ENCODE data around the gene SUFU. TPM values are rescaled to one million over a fixed set of nuclear protein-coding genes. Genes with fewer than 3 reads are reported as not detected.

SUFU gene
- total RNA-seq, 1 donor from 2014 or later = 17.4 TPM

GRCh38 chr10:102546606-102547320, 43.0 kb downstream of the SUFU start:
- DNase-seq (ENCODE audit: extremely low read depth, low read depth, low spot score) = no peak

DNA sequence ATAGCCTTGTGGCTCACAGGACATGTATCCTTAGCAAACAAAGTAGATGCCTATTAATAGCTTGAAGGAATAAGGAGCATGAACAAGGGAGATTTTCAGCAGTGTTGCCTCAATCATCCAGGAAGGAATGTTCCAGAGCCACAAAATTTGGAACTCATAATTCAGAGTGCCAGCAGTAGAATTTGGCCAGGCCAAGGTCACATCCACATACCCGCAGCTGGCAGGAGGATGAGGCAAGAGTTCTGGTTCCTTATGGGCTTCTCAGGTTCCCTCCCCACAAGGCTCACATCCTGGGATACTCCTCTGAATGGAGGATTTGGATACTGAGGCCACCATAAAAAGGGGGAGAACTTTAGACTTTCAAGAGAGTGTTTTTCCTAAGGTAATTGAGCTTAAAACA, 45.8 kb downstream of the SUFU start:
- DNase-seq (ENCODE audit: extremely low read depth, low read depth, low spot score) = no peak

- no peak for DNase-seq (ENCODE audit: extremely low read depth, low read depth, low spot score)
Measured at GRCh38 chr10:102550636-102551210, 47.0 kb downstream of the SUFU start.

DNA sequence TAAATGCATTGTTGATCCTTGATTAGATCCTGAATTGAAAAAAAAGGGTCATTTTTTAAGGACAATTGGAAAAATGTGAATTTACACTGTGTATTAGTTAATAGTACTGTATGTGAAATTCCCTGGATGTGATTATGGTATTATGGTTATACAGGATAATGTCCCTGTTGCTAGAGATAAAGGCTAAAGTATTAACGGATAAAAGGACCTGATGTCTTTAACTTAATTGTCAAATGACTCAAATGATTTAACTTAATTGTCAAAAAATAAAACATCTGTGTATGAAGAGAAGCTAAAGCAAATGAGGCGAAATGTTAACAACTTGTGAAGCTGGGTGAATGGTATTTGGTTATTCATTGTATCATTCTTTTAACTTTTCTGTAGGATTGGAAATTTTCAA, 48.8 kb downstream of the SUFU start:
- no peak for DNase-seq (ENCODE audit: extremely low read depth, low read depth, low spot score)

DNA sequence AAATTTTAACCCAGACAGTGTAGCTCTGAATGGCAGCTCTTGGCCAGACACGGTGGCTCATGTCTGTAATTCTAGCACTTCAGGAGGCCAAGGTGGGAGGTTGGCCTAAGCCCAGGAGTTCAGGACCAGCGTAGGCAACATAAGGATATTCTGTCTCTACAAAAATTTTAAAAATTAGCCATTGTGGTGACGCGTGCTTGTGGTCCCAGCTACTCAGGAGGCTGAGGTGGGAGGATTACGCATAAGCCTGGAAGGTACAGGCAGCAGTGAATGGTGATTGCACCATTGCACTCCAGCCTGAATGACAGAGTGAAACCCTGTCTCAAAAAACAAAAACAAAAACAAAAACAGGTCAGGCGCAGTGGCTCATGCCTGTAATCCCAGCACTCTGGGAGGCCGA, 50.0 kb downstream of the SUFU start:
- DNase-seq (ENCODE audit: extremely low read depth, low read depth, low spot score) = no peak

DNA sequence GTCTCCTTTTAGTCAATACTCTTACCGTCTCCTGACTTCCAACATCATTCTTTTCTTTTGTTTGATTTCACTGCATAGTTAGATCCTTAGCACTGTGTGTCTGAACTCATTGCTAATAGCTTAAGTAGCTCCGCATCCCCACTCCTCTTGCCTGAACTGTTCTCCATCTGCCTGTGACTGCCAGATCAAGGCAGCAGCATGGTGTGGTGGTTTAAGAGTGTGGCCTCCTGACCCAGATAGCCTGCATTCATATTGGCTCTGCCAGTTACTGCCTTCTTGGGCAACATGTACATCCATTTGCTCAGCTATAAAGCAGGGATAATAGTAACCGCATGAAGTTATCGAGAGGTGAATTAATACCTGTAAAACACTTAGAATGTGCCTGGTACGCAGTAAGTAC, 50.8 kb downstream of the SUFU start:
- DNase-seq (ENCODE audit: extremely low read depth, low read depth, low spot score) = no peak

DNA sequence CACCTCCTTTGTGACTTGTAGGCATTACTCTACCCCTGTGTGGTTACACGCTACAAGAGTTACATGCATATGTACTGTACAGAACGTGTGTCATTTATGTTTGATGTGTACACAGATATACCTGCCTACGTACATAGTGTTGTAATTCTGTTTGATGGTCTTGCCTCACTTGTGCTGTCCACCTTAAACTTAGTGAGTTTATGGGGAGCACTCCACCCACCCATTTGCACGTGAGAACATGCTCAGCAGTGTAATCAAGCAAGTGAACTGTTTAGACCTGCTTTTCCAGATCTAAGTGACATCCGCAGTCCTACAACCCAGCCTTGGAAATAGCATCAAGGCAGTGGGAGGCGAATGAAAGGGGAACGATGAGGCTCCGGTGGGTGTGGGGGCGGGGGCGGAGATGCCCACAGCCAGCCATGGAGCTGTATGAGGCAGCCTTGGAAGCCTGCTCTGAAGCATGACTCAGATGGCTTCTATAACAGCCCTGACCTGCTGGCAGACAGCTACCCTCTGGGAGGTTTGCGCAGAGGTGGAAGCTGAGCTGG, 52.1 kb downstream of the SUFU start:
- no peak for DNase-seq (ENCODE audit: extremely low read depth, low read depth, low spot score)

DNA sequence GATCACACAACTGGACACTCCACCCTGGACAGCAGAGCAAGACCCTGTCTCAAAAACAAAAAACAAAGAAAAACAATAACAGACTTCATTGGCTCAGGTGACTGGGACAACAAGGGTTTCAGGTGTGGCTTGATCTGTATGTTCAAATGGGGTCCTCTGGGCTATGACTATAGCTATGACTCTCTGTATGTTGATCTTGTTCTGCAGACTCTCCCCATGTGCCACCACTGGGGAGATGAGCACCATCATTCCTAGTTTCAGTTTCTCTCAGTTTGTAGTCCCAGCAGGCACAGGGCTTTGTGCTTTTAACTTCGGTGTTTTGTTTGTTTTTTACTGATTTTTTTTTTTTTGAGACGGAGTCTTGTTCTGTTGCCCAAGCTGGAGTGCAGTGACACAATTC, 53.8 kb downstream of the SUFU start:
- DNase-seq (ENCODE audit: extremely low read depth, low read depth, low spot score) = no peak

DNA sequence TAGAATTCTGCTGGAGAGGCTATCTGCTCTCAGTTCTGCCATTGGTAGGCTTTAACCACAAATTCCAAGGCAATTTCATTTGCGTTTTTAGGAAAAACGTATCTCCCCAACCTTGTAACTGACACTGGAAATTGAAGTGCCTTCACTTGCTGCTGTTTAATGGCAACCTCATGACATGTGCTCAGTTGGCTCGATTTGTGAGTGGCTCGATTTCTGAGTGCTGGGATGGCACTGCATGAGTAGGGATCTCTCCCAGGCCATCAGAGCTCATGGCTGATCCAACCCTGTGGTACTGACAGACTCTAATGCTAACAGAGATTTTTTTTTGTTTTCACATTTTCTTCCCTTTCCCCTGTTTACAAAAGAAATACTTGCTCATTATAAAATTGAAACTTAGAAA, 56.0 kb downstream of the SUFU start:
- DNase-seq (ENCODE audit: extremely low read depth, low read depth, low spot score) = no peak

GRCh38 chr10:102564209-102564834, 60.5 kb downstream of the SUFU start:
- no peak for DNase-seq (ENCODE audit: extremely low read depth, low read depth, low spot score)

GRCh38 chr10:102565793-102566192, 62.0 kb downstream of the SUFU start:
- DNase-seq (ENCODE audit: extremely low read depth, low read depth, low spot score) = no peak

- no peak for DNase-seq (ENCODE audit: extremely low read depth, low read depth, low spot score)
Measured at GRCh38 chr10:102578782-102579181, 75.0 kb downstream of the SUFU start.

- DNase-seq (ENCODE audit: extremely low read depth, low read depth, low spot score) = no peak
Measured at GRCh38 chr10:102579328-102579727, 75.6 kb downstream of the SUFU start.

- no peak for DNase-seq (ENCODE audit: extremely low read depth, low read depth, low spot score)
Measured at GRCh38 chr10:102580230-102580629, 76.5 kb downstream of the SUFU start.

DNA sequence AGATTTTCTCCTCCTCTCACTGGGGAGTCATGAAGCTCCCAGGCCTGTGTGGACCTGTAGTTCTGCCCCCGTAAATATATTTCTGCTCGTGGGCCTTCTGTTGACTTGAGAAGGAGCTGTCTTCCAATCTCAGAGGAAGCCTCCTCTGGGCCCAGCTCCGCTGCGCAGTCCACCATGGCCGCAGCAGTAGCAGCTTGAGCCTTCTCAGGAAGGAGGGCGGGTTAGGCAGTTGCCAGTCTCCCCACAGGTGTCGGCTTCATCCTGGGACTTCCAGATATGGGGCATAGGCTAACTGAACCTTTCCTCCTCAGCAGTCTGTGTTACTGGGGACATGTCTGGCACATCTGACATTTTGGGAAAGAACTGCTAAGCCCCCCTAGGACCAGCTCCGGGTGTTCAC, 77.6 kb downstream of the SUFU start:
- DNase-seq (ENCODE audit: extremely low read depth, low read depth, low spot score) = no peak

DNA sequence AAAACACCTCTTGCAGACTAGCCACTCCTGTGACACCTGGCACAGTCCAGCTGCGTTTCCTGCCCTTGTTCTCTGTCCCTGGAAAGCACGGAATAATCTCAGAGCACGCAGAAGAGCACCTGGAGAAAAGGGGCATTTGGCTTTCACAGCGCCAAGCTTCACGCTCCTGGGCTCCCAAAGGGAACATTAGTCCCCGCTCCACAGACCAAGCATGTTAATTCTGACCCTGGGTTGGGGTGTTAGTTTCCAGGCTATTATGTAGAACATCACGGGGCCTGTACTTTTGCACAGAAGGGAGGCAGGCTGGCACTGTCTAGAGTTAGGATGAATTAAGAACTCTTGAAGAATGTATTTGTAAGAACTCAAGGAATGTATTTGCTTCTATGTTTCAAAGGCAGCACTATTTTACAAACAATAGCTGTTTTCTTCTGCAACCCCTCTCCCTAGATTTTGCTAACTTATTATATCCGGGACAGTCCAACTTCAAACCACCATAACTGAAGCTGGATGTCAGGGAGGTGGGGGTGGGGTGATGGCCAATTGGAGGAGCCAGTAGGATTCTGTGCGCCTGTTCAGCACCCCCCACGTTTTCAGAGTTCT, 78.3 kb downstream of the SUFU start:
- no peak for DNase-seq (ENCODE audit: extremely low read depth, low read depth, low spot score)

- DNase-seq (ENCODE audit: extremely low read depth, low read depth, low spot score) = peak; percentile 82
Measured at GRCh38 chr10:102583435-102584417, 80.0 kb downstream of the SUFU start.

DNA sequence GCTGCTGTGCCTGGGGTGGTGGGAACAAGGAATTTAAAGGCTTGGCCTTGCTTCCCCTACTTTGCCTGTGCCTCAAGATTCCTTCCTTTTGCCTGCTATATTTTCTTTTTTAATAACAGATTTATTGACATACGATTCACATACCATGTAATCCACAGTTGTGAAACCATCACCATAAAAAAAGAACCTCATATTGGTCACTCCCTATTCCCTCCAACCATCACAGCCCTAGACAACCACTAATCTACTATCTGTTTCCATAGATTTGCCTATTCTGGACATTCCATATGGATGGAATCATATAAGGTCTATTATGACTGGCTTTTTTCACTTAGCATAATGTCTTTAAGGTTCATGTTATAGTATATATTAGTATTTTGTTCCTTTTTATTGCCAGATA, 81.3 kb downstream of the SUFU start:
- DNase-seq (ENCODE audit: extremely low read depth, low read depth, low spot score) = no peak

DNA sequence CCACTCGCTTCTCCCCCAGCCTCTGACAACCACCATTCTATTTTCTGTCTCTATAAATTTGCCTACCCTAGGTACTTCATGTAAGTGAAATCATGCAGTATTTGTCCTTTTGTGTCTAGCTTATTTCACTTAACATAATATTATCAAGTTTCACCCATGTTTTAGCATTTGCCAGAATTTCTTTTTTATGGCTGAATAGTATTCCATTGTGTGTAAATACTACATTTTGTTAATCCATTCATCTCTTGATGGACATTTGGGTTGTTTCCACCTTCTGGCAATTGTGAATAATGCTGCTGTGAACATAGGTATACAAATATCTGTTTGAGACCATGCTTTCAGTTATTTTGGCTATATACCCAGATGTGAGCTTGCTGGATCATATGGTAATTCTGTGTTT, 83.1 kb downstream of the SUFU start:
- no peak for DNase-seq (ENCODE audit: extremely low read depth, low read depth, low spot score)

- no peak for DNase-seq (ENCODE audit: extremely low read depth, low read depth, low spot score)
Measured at GRCh38 chr10:102588875-102589274, 85.1 kb downstream of the SUFU start.

Measured in glomerular endothelial cell (primary cell).